Measurements from ENCODE around the gene SGCG. TPM values are rescaled to one million over a fixed set of nuclear protein-coding genes. Genes with fewer than 3 reads are reported as not detected.

SGCG gene
- total and polyA plus RNA-seq, 2 of the 4 experiments (the other 2 are of a cell fraction), result under 0.01 TPM; not detected in 1

DNA sequence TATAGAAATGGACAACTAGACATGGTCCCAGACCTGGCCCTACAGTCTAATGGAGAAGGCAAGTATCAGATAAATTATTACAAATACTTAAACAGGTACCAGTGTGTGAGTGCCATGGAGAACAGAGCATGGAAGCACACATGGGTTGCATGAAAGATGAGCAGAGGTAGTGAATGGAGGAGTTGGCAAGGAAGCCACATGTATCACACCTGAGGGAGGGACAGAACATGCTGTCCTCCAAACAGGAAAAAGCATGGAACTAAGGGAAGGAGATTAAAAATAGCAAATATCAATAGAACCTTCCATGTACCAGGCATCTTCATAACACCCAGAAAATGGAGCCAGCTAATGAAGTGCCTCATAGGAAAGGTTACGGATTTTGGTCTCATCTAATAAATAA lies 166.8 kb downstream of the SGCG start:
- Histone ChIP-seq H3K79me1 (ENCODE audit: low read depth in 1 of 2, low read length in 2 of 2) (peaks cover 46 to 61% of the 10 kb centered on the region in 2 experiments), H4K91ac (ENCODE audit: insufficient read depth, low read depth, low read length) (no peak overlapping the region), H3K4me1 (ENCODE audit: control insufficient read depth, insufficient read depth, low read length) (peaks cover 18% of the 10 kb centered on the region), H4K5ac (ENCODE audit: low read depth, low read length) (no peak overlapping the region), H3K4ac (ENCODE audit: low read depth, low read length) (no peak overlapping the region), H4K8ac (ENCODE audit: low read depth in 2 of 2, low read length in 2 of 2) (no peak overlapping the region), H3K9ac (ENCODE audit: low read depth, low read length) (no peak overlapping the region), H2BK5ac (ENCODE audit: low read depth, low read length, poor library complexity, severe bottlenecking) (no peak overlapping the region), H2AK5ac (ENCODE audit: low read depth, low read length) (no peak overlapping the region), H2AK9ac (replicated peaks; ENCODE audit: low read depth, low read length, poor library complexity) (no peak overlapping the region), H3K18ac (ENCODE audit: low read depth, low read length) (no peak overlapping the region), H3K4me3 (ENCODE audit: insufficient read depth, low read depth, low read length) (no peak overlapping the region), H3K23ac (ENCODE audit: low read depth, low read length) (no peak overlapping the region), H2BK15ac (ENCODE audit: low read depth, low read length) (no peak overlapping the region), H3K27me3 (ENCODE audit: control insufficient read depth, insufficient read depth, low read length) (no peaks in the 10 kb centered on the region), H2AFZ (replicated peaks; ENCODE audit: low read length, poor library complexity) (no peak overlapping the region), H3K9me3 (ENCODE audit: control insufficient read depth, insufficient read depth, low read length) (no peaks in the 10 kb centered on the region), H3K9me1 (ENCODE audit: insufficient read depth, low read length) (peaks cover 7% of the 10 kb centered on the region), H3K4me2 (ENCODE audit: low read depth, low read length) (no peak overlapping the region), H2BK20ac (ENCODE audit: low read depth, low read length) (no peak overlapping the region), H4K20me1 (ENCODE audit: insufficient read depth, low read length) (peaks cover 16% of the 10 kb centered on the region), H3K27ac (ENCODE audit: insufficient read depth, low read length) (no peak overlapping the region), H2BK120ac (ENCODE audit: low read depth, low read length) (no peak overlapping the region), H3K56ac (ENCODE audit: extremely low read depth, insufficient read depth, low read length) (no peak overlapping the region), H3K14ac (replicated peaks; ENCODE audit: low read depth, low read length) (no peak overlapping the region), H3K36me3 (ENCODE audit: control insufficient read depth, insufficient read depth, low read length) (peaks cover 33% of the 10 kb centered on the region)
- no peak for ATAC-seq (ENCODE audit: low read depth)
- ChIA-PET POLR2A (ENCODE audit: unreplicated experiment) (no interaction called here), CTCF (no interaction called here)
- no CpG with 5 or more reads among the region's 1 CpG for WGBS, 2 experiments (ENCODE audit: extremely low coverage in 2 of 2, insufficient read length in 1 of 2)
- intact Hi-C loops (cut with micrococcal nuclease) (no loop called here), dilution Hi-C loops (cut with HindIII; ENCODE audit: low sequenced_read_pairs, unreplicated experiment) (no loop called here), in situ Hi-C loops (cut with MboI; ENCODE audit: low sequenced_read_pairs) (no loop called here)
- TF ChIP-seq CTCF (conservative IDR thresholded peaks at IDR 0.05; ENCODE audit: low read depth, low read length) (no peak), RFX5 (IDR thresholded peaks at IDR 0.05; ENCODE audit: low read depth, low read length) (no peak), BHLHE40 (IDR thresholded peaks at IDR 0.05; ENCODE audit: low read depth, low read length) (no peak), RAD21 (IDR thresholded peaks at IDR 0.05; ENCODE audit: low read length) (no peak), FOS (IDR thresholded peaks at IDR 0.05; ENCODE audit: low read depth, low read length) (no peak), SMC3 (IDR thresholded peaks at IDR 0.05; ENCODE audit: low read depth, low read length) (no peak), MXI1 (IDR thresholded peaks at IDR 0.05; ENCODE audit: borderline replicate concordance, low read depth, low read length) (no peak), NFE2L2 (IDR thresholded peaks at IDR 0.05; ENCODE audit: low read depth, low read length) (no peak), POLR2A (IDR thresholded peaks at IDR 0.05; ENCODE audit: low read depth, low read length) (no peak), MAFK (IDR thresholded peaks at IDR 0.05; ENCODE audit: low read depth, low read length) (no peak), CEBPB (IDR thresholded peaks at IDR 0.05; ENCODE audit: low read depth, low read length) (no peak), RCOR1 (IDR thresholded peaks at IDR 0.05; ENCODE audit: insufficient replicate concordance, low read length) (no peak), CHD1 (IDR thresholded peaks at IDR 0.05; ENCODE audit: low read depth, low read length) (no peak), MAZ (IDR thresholded peaks at IDR 0.05; ENCODE audit: borderline replicate concordance, low read depth, low read length) (no peak)
- TF ChIP-seq, protein P1, sequence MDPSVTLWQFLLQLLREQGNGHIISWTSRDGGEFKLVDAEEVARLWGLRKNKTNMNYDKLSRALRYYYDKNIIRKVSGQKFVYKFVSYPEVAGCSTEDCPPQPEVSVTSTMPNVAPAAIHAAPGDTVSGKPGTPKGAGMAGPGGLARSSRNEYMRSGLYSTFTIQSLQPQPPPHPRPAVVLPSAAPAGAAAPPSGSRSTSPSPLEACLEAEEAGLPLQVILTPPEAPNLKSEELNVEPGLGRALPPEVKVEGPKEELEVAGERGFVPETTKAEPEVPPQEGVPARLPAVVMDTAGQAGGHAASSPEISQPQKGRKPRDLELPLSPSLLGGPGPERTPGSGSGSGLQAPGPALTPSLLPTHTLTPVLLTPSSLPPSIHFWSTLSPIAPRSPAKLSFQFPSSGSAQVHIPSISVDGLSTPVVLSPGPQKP (IDR thresholded peaks at IDR 0.05; ENCODE audit: borderline replicate concordance, low read depth, low read length), result no peak
- TF ChIP-seq, protein P2, sequence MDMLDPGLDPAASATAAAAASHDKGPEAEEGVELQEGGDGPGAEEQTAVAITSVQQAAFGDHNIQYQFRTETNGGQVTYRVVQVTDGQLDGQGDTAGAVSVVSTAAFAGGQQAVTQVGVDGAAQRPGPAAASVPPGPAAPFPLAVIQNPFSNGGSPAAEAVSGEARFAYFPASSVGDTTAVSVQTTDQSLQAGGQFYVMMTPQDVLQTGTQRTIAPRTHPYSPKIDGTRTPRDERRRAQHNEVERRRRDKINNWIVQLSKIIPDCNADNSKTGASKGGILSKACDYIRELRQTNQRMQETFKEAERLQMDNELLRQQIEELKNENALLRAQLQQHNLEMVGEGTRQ (IDR thresholded peaks at IDR 0.05; ENCODE audit: low read depth, low read length), result no peak
- no peak for DNase-seq
- no TSS peak for BruUV-seq (replicated peaks)
